GM23338 (cell line): ENCODE results near the gene MEI4.

Experiments
- TF ChIP-seq, protein P1 (sequence below), 2 experiments: fragments of 200-600 bp in 1 of 2; sonication (generic) in 1 of 2; conservative IDR thresholded peaks; 2 replicates each; pipeline versions ENCODE4 v1.5.1 to v1.6.1; 2016 to 2017; ENCODE audit warnings: antibody characterized with exemption in 2 of 2, low read depth in 2 of 2, mild to moderate bottlenecking in 2 of 2, moderate library complexity in 1 of 2
- TF ChIP-seq, protein P2 (sequence below): fragments of 250-450 bp; sonication (Bioruptor Pico); IDR thresholded peaks from 2 replicates; pipeline ENCODE4 v1.5.0; 2020; ENCODE audit warnings: mild to moderate bottlenecking, moderate library complexity

DNA sequence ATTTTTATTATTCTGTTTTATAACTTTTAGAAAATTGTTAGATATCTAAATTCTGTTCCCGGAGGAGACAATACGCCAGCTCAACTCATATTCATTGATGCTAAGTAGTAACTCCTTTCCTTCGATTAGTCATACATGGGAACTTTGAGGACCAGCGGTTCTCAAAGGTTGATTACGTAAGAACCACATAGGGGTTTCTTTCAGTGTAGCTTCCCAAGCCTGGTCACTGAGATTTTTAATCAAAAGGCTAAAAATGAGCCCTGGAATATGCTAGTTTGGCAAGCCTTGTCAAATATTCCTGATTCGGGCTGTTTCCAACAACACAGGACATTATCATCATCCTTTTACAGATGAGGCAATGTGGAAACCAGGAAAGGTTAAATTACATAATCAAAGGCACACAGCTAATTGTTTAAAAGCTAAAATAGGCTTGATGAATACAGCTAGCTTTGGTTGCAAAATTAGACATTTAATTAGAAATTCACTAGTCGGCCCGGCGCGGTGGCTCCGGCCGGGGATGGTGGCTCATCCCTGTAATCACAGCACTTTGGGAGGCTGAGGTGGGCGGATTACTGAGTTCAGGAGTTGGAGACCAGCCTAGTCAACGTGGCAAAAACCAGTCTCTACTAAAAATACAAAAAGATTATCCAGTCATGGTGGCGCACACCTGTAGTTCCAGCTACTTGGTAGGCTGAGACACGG, 14.6 kb upstream of the MEI4 start:
- TF ChIP-seq, protein P1, sequence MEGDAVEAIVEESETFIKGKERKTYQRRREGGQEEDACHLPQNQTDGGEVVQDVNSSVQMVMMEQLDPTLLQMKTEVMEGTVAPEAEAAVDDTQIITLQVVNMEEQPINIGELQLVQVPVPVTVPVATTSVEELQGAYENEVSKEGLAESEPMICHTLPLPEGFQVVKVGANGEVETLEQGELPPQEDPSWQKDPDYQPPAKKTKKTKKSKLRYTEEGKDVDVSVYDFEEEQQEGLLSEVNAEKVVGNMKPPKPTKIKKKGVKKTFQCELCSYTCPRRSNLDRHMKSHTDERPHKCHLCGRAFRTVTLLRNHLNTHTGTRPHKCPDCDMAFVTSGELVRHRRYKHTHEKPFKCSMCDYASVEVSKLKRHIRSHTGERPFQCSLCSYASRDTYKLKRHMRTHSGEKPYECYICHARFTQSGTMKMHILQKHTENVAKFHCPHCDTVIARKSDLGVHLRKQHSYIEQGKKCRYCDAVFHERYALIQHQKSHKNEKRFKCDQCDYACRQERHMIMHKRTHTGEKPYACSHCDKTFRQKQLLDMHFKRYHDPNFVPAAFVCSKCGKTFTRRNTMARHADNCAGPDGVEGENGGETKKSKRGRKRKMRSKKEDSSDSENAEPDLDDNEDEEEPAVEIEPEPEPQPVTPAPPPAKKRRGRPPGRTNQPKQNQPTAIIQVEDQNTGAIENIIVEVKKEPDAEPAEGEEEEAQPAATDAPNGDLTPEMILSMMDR (conservative IDR thresholded peaks at IDR 0.05; ENCODE audit: low read depth in 2 of 2): no peak
- TF ChIP-seq, protein P2, sequence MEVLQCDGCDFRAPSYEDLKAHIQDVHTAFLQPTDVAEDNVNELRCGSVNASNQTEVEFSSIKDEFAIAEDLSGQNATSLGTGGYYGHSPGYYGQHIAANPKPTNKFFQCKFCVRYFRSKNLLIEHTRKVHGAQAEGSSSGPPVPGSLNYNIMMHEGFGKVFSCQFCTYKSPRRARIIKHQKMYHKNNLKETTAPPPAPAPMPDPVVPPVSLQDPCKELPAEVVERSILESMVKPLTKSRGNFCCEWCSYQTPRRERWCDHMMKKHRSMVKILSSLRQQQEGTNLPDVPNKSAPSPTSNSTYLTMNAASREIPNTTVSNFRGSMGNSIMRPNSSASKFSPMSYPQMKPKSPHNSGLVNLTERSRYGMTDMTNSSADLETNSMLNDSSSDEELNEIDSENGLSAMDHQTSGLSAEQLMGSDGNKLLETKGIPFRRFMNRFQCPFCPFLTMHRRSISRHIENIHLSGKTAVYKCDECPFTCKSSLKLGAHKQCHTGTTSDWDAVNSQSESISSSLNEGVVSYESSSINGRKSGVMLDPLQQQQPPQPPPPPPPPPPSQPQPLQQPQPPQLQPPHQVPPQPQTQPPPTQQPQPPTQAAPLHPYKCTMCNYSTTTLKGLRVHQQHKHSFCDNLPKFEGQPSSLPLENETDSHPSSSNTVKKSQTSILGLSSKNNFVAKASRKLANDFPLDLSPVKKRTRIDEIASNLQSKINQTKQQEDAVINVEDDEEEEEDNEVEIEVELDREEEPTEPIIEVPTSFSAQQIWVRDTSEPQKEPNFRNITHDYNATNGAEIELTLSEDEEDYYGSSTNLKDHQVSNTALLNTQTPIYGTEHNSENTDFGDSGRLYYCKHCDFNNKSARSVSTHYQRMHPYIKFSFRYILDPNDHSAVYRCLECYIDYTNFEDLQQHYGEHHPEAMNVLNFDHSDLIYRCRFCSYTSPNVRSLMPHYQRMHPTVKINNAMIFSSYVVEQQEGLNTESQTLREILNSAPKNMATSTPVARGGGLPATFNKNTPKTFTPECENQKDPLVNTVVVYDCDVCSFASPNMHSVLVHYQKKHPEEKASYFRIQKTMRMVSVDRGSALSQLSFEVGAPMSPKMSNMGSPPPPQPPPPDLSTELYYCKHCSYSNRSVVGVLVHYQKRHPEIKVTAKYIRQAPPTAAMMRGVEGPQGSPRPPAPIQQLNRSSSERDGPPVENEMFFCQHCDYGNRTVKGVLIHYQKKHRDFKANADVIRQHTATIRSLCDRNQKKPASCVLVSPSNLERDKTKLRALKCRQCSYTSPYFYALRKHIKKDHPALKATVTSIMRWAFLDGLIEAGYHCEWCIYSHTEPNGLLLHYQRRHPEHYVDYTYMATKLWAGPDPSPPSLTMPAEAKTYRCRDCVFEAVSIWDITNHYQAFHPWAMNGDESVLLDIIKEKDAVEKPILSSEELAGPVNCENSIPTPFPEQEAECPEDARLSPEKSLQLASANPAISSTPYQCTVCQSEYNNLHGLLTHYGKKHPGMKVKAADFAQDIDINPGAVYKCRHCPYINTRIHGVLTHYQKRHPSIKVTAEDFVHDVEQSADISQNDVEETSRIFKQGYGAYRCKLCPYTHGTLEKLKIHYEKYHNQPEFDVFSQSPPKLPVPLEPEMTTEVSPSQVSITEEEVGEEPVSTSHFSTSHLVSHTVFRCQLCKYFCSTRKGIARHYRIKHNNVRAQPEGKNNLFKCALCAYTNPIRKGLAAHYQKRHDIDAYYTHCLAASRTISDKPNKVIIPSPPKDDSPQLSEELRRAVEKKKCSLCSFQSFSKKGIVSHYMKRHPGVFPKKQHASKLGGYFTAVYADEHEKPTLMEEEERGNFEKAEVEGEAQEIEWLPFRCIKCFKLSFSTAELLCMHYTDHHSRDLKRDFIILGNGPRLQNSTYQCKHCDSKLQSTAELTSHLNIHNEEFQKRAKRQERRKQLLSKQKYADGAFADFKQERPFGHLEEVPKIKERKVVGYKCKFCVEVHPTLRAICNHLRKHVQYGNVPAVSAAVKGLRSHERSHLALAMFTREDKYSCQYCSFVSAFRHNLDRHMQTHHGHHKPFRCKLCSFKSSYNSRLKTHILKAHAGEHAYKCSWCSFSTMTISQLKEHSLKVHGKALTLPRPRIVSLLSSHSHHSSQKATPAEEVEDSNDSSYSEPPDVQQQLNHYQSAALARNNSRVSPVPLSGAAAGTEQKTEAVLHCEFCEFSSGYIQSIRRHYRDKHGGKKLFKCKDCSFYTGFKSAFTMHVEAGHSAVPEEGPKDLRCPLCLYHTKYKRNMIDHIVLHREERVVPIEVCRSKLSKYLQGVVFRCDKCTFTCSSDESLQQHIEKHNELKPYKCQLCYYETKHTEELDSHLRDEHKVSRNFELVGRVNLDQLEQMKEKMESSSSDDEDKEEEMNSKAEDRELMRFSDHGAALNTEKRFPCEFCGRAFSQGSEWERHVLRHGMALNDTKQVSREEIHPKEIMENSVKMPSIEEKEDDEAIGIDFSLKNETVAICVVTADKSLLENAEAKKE (CRISPR knock-in tag): no peak
